GOT3 (cell line): ENCODE data around the gene CYP2F1.
A peak's percentile ranks its signal among the peaks of the same experiment; 100 is the strongest.
"Not testable (repeated sequence)": the region's sequence is repeated elsewhere in the genome, so short reads cannot be mapped to it uniquely, and the experiment has no call there.

Experiments used
- DNase-seq: peaks from one replicate; lab custom pipeline; 2025; ENCODE audit warnings: mixed read lengths; lab: John Stamatoyannopoulos, UW

Gene CYP2F1

GRCh38 chr19:41126765-41127203, 12.6 kb downstream of the CYP2F1 start:
- DNase-seq = not testable (repeated sequence)

- DNase-seq = not testable (repeated sequence)
Measured at GRCh38 chr19:41127362-41127761, 13.1 kb downstream of the CYP2F1 start.

GRCh38 chr19:41127801-41128300, 13.6 kb downstream of the CYP2F1 start:
- DNase-seq = peak; percentile 34

- no peak for DNase-seq
Measured at GRCh38 chr19:41128692-41129091, 14.5 kb downstream of the CYP2F1 start.

GRCh38 chr19:41131186-41131585, 17.0 kb downstream of the CYP2F1 start:
- no peak for DNase-seq

DNA sequence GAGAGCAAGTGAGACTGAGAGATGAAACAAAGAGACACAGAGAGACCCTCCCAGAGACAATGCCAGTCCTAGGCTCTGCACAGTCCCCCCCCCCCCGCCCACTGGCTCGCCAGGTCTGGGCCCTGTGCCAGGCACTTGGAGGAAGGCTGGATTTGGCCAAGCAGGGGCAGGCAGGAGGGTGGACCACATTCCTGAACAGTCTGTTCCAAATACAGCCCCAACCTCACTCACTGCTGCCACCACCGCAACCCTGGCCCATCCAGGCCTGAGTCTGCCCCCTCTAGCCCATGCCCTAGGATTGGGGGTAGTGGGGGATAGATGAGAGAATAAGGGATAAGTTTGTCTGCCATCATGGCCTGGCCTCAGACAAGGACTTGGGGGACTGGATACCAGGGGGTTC, 19.0 kb downstream of the CYP2F1 start:
- DNase-seq = no peak

DNA sequence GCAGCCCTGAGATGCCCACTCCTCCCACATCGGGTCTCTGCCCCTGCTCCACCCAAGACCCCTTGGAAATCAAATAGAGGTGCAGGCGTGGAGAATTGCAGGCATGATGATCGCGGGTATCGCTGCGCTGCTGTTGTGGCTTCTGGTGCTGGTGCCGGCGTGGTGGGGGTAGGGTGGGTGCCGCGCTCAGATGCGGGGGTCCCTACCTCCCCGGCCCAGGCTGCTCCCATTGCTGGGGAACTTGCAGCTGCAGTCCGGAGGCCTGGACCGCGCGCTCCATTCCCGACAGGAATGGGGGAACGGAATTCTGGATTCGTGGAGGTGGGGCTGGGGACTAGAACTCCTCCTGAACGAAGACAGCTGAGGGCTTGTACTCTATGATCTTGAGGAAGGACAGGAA, 20.4 kb downstream of the CYP2F1 start:
- DNase-seq = no peak

DNA sequence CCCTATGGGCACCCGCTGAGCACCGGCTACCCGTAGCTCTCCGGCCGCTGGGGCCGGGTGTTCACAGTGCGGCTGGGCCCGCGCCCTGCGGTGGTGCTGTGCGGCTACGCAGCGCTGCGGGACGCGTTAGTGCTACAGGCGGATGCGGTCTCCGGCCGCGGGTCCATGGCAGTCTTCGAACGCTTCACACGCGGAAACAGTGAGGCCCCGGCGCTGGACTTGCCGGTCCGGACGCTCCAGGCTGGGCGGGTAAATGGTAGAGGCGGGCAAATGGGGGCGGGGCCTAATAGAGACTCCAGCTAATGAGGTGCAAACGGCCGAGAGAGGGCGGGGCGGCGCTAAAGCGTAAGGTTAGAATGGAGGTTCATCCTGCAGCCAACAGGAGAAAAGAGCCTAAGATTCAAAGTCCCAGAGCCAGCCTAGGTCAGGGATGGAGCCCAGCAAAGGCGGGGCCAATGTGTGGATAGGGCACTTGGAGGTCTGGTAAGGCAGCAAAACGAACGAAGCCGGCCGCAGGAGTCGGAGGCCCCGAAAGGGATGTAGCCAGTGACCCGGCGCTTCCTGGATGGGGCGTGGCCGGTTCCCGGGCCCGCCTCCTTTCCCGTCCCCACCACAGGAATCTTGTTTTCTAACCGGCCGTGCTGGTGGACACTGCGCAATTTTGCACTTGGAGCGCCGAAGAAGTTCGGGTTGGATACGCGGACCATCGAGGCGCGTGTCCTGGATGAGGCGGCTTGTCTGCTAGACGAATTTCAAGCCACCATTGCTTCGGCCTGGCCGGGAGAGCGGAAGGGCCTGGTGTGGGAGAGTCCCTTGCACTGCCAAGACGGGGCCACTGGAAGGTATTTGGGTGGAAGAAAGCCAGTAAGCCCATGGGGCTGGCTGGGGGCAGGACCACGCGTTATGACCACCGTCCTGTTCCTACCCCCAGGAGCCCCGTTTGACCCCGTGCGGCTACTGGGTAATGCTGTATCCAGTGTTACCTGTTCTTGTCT, 21.5 kb downstream of the CYP2F1 start:
- DNase-seq = not testable (repeated sequence)

DNA sequence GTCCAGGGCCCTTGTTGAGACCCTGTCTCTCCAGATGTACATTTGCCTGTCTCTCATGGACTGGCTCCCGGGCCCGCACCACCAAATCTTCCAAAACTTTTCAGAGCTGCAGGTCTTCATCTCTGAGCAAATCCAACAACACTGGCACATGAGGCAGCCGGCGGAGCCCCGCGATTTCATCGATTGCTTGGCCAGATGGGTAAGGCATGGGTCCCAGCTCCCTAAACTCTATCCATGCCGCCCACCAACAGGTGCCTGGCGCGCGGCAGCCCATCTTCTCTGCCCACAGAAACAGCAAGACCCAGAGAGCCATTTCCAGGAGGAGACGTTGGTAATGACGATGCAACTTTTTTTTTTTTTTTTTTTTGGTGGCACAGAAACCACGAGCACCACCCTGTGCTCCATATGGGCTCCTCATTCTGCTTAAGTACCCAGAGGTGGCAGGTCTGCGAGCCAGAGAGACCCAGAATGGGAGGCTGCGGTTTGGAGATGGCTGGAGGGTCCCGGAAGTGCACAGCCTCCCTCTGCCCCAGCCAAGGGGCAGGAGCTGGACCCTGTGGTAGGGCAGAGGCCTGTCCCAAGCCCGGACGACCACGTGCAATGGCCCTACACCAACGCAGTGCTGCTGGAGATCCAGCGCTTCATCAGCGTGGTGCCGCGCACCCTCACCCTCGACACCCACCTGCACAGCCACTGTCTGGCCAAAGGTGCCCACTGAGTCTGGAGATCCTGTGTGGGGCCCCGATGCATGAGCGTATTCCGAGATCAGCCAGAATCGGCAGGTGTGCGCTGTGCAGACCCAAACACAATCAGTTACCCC, 22.6 kb downstream of the CYP2F1 start:
- DNase-seq = no peak

DNA sequence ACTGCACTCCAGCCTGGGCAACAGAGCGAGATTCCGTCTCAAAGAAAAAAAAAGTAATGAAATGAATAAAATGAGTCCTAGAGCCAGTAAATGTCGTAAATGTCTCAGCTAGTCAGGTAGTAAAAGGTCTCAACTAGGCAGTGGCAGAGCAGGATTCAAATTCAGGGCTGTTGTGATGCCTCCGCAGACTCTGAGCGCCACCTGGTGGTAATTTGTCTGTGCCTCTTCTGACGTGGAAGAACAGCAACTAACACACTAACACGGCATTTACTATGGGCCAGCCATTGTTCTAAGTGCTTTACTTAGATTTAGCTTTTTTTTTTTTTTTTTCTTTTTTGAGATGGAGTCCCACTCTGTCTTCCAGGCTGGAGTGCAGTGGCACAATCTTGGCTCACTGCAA, 30.2 kb downstream of the CYP2F1 start:
- DNase-seq = no peak

DNA sequence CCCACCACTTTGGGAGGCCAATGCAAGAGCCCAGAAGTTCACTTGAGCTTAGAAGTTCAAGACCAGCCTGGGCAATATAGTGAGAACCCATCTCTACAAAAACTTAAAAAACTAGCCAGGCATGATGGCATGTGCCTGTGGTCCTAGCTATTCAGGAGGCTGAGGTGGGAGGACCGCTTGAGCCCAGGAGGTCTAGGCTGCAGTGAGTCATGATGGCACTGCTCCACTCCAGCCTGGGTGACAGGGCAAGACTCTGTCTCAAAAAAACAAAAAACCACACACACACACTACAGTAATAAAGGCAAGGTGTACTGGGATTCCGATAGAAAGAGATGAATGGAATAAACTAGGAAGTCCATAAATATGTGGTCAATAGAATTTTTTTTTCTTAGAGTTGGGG, 35.6 kb downstream of the CYP2F1 start:
- DNase-seq = no peak

DNA sequence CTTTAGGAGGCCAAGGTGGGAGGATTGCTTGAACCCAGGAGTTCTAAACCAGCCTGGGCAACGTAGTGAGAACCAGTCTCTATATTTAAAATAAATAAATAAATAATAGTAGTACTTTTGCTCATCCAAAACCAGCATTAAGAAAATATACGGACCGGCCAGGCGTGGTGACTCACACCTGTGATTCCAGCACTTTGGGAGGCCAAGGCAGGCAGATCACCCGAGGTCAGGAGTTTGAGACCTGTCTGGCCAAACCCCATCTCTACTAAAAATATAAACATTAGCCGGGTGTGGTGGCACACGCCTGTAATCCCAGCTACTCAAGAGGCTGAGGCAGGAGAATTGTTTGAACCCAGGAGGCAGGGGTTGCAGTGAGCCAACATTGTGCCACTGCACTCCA, 36.8 kb downstream of the CYP2F1 start:
- not testable (repeated sequence) for DNase-seq

GRCh38 chr19:41154060-41154459, 39.8 kb downstream of the CYP2F1 start:
- DNase-seq = no peak

- no peak for DNase-seq
Measured at GRCh38 chr19:41156207-41156606, 42.0 kb downstream of the CYP2F1 start.

DNA sequence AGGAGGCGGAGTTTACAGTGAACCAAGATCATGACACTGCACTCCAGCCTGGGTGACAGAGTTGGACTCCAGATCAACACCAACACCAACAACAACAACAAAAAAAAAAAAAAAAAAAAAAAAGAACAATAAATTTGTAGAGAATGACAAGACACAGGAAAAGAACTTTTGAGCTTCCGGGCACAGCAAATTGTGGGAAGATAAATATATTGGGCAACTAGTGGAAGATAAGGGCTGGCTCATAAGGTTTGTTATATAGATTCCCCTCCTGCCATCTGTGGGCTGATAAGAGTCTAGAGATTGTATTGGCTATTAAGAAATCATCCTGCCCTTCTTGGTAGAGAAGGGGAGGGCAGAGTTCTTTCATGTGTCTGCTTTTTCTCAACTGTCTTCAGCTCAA, 45.6 kb downstream of the CYP2F1 start:
- DNase-seq = no peak

DNA sequence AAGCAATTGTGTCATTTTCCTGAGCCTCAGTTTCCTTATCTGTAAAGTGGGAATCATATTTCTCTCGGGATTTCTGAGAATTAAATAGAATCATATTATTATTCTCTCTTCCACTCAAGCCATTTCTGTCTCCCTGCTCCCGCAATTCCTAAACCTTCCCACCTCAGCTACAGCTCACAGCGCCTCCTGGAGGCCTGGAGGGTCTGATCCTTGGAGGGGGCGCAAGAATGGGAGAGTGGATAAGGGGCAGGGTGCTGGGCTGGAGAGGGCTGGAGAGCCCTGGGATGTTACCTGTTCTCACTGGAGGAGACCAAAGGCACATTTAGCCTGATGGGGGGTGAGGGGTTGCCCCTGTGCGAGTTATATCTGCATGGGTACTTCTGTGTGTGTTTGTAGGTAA, 47.7 kb downstream of the CYP2F1 start:
- no peak for DNase-seq

DNA sequence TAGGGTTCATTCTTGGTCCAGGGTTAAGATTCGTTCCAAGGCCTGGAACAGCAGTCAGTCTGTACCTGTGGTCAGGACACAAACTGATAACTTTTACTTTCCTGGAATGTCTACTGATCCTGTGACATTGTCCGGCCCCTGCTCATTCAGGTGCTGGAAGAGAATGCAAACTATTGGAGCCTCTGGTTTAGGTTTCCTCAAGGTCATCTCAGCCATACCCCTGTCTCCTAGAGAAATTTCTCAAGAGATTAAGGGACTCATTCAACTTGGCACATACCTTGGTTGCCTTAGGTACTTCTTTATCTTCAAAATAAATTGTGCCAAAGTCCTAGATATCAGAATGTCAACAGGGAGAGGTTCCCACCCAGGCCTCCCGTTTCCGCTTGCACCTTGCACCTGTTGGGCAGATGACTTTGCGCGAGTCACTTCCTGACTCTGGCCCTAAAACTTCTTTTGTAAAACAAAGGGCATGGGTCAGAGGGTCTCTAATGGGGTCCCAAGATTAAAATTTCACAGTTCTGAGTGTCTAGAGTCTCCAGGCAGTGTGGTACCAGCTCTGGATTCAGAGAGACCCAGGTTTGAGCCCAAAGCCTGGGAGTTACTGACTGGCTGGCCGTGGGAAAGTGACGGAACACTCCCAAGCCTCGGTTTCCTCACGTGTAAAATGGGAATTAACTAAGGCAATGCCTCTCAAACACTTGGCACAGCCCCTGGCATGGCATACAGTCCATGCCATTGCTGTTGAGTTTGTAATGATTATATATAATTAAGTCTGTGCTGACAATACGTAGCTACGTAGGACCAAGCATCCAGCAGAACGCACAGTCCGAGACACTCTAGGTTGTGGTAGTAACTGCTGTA, 52.9 kb downstream of the CYP2F1 start:
- no peak for DNase-seq

DNA sequence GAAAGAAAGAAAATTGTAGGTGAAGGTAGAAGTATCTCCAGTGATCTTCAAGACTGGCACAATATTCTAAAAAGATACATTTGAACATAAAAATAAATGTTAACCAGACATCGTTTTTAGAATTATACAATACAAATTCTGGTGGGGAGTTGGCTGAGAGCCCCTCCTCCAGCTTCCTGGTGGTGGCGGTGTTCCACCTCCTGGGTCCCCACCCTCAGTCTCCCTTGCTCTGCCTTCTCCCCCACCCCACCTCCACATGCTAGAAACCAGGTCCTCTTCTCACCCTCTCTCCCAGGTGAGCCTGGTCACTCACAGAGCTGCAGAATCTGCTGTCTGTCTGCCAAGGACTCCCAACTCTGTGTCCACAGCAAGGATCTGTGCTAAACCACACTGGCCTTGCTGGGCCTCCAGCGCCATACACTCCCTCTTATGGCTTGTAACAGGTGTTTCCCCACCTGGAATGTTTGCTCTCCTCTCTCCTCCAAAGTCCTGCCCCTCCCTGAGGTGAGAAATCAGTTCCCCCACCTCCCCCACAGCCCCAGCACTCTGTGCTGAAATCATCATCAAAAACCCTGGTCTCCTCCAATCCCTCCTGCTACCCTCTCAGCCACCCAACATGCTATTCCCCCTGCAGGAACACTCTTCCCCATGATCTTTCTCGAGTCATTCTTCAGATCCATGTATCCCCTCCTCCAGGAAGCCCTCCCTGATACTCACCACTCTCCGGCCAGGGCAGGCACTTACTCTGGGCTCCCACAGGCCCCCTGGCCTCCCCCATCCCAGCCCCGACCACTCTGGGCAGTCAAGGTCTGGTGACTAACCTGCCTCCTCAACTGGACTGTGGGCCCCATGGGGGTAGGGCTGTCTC, 58.3 kb downstream of the CYP2F1 start:
- no peak for DNase-seq

- DNase-seq = no peak
Measured at GRCh38 chr19:41174297-41174928, 60.2 kb downstream of the CYP2F1 start.
